ENCODE measurements around the gene TIMP2.
"Not testable (repeated sequence)": the region's sequence is repeated elsewhere in the genome, so short reads cannot be mapped to it uniquely, and the experiment has no call there.

GRCh38 chr17:78876954-78877517, 48.2 kb downstream of the TIMP2 start:
- TF ChIP-seq HOXA7 (CRISPR knock-in tag; IDR thresholded peaks at IDR 0.05); CTCF (IDR thresholded peaks at IDR 0.05); RFX5 (IDR thresholded peaks at IDR 0.05); ZNF302 (CRISPR knock-in tag; IDR thresholded peaks at IDR 0.05); EHMT2 (IDR thresholded peaks at IDR 0.05; ENCODE audit: low read depth); SMC3 (IDR thresholded peaks at IDR 0.05); E2F6 (IDR thresholded peaks at IDR 0.05; ENCODE audit: borderline replicate concordance, low read depth); CHD2 (IDR thresholded peaks at IDR 0.05; ENCODE audit: low read length, partially characterized antibody); MAX (IDR thresholded peaks at IDR 0.05); KDM1A (IDR thresholded peaks at IDR 0.05; ENCODE audit: low read depth): not testable (repeated sequence)
